B cell (primary cell): ENCODE measurements around the gene ARHGAP45.

Source experiments
- EZH2 ChIP-seq: IDR thresholded peaks from 2 replicates; pipeline ENCODE4 v1.6.1; 2012; ENCODE audit warnings: borderline replicate concordance, low read depth, mild to moderate bottlenecking, moderate library complexity, low read length; ENCODE audit not compliant: insufficient read depth, poor library complexity, severe bottlenecking
- TF ChIP-seq, protein P1 (sequence below): fragments of 200-600 bp; IDR thresholded peaks from one replicate; pipeline ENCODE4 v1.8.0; 2022; ENCODE audit warnings: antibody characterized with exemption, mild to moderate bottlenecking

DNA sequence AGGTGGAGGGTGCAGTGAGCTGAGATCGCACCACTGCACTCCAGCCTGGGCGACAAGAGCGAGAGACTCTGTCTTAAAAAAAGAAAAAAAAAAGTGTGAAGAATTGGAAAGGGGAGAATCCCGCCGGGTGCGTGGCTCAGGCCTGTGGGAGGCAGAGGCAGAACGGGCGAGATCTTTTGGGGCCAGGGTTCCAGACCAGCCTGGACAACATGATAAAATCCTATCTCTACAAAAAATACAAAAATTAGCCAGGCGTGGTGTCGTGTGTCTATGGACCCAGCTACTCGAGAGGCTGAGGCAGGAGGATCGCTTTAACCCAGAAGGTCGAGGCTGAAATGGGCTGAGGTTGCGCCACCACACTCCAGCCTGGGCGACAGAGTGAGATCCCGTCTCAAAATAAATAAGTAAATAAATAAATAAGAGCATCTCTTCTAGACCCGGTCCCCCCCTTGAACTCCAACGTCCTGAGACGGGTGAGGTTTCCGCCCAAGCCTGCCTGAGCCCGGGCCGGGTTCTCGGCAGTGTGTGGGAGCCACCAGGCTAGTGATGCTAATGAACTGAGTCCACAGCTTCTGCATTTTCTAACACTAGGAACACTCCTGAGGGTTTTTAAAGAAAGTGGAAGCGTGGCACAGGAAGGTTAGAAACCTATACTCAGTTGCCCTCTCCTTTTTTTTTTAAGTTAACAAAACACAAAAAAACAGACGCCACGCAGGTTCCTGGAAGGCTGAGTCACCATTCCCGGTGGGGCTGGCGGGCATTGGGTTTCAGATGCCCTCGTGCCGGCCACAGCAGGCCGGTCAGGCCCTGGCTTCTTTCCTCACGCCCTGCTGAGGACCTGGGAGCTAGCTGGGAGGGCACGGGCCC is 58.9 kb downstream of the ARHGAP45 start:
- TF ChIP-seq, protein P1, sequence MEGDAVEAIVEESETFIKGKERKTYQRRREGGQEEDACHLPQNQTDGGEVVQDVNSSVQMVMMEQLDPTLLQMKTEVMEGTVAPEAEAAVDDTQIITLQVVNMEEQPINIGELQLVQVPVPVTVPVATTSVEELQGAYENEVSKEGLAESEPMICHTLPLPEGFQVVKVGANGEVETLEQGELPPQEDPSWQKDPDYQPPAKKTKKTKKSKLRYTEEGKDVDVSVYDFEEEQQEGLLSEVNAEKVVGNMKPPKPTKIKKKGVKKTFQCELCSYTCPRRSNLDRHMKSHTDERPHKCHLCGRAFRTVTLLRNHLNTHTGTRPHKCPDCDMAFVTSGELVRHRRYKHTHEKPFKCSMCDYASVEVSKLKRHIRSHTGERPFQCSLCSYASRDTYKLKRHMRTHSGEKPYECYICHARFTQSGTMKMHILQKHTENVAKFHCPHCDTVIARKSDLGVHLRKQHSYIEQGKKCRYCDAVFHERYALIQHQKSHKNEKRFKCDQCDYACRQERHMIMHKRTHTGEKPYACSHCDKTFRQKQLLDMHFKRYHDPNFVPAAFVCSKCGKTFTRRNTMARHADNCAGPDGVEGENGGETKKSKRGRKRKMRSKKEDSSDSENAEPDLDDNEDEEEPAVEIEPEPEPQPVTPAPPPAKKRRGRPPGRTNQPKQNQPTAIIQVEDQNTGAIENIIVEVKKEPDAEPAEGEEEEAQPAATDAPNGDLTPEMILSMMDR, result no peak
- TF ChIP-seq EZH2, result no peak
